ENCODE measurements around the gene ZBTB9.
"Not testable (repeated sequence)": the region's sequence is repeated elsewhere in the genome, so short reads cannot be mapped to it uniquely, and the experiment has no call there.

Gene ZBTB9

GRCh38 chr6:33467091-33467490 is 12.7 kb downstream of the ZBTB9 start:
- DNase-seq (ENCODE audit: low read depth) = no peak

- no peak for DNase-seq (ENCODE audit: low read depth)
Measured at GRCh38 chr6:33469661-33470060, 15.3 kb downstream of the ZBTB9 start.

DNA sequence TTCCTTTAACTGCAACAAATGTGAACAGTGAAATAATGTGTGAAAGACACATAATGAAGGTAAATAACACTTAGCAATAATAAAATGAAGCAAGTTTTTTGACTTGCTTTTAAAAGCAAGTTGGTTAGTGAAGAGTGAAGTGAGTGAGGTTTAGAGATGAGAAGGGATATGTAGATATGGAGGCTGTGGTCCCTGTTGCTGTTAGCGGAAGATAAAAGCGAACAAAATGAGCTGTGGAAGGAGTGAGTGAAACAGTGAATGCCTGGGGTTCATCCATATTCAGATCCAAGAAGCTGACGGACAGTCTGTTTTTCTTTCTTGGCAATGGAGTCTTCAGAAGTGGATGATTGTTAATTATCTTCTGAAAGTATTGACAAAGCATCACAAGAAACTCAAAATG is 23.5 kb downstream of the ZBTB9 start:
- DNase-seq (ENCODE audit: low read depth) = no peak

GRCh38 chr6:33481192-33481591 is 26.8 kb downstream of the ZBTB9 start:
- DNase-seq (ENCODE audit: low read depth) = no peak

DNA sequence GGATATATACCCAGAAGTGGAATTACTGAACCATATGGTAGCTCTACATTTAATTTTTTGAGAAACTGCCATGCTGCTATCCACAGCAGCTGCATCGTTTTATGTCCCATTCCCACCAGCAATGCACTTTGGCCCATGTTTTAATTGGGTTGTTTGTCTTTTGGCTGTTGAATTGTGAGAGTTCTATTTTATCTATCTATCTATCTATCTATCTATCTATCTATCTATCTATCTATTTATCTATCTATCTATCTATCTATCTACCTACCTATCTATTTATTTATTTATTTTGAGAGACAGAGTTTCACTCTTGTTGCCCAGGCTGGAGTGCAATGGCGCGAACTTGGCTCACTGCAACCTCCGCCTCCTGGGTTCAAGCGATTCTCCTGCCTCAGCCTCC is 28.2 kb downstream of the ZBTB9 start:
- not testable (repeated sequence) for DNase-seq (ENCODE audit: low read depth)

- no peak for DNase-seq (ENCODE audit: low read depth)
Measured at GRCh38 chr6:33483678-33484077, 29.3 kb downstream of the ZBTB9 start.

- not testable (repeated sequence) for DNase-seq (ENCODE audit: low read depth)
Measured at GRCh38 chr6:33484673-33485262, 30.4 kb downstream of the ZBTB9 start.

GRCh38 chr6:33485680-33486079 is 31.3 kb downstream of the ZBTB9 start:
- DNase-seq (ENCODE audit: low read depth) = not testable (repeated sequence)

DNA sequence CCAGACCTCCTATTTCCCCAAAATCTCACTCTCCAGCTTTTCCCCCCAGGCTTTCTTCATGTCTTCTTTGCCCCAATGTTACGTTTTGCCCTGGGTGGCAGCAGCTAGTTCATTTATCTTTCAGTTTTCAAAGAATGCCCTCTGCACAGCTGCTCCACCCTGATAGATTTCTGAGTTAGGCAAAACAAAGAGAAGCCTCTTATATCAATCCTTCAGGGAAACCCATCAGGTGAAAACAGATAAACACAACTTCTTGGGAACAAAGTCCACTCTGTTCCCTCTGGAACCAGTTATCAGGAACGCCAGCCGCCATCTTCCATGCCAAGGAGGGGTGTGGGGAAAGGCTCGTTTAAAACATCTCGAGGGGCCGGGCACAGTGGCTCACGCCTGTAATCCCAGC is 34.0 kb downstream of the ZBTB9 start:
- DNase-seq (ENCODE audit: low read depth) = no peak

- no peak for DNase-seq (ENCODE audit: low read depth)
Measured at GRCh38 chr6:33490198-33490597, 35.8 kb downstream of the ZBTB9 start.

DNA sequence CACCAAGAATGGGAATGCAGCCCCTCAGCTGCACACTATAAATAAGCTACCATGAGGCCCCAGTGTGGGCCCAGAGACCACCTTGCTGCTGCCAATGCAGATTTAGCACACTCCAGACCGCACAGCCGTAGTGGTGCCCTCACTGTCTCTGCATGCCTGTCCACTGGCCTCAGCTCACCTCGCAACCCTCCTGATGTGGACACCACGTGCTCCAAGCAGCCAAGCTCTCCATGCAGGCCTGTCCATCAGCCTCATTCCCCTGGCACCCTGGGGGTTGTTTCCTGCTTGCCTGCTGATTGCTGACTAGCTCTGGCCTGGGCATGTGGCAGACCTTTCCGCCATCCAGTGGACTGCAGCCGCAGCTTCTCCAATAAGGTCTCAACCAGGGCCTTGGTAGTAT is 36.2 kb downstream of the ZBTB9 start:
- DNase-seq (ENCODE audit: low read depth) = no peak

DNA sequence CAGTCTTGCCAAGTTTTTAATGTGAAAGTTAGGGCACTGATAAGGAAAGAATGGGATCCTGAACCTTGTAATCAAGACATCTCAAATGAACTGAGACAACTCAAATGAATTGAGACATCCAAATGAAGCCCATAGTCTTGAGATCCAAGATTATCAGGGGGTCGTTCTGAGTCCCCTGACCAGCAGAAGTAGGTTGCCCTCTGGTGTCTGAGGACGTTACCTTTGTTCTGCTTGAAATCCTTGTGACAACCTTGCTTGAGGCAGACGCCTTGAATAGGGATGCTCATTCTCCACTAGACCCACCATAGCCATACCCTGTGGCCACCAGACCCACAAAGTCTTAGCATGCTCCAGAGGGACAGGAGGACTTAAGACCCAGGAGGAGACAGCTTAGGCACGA is 37.7 kb downstream of the ZBTB9 start:
- no peak for DNase-seq (ENCODE audit: low read depth)

DNA sequence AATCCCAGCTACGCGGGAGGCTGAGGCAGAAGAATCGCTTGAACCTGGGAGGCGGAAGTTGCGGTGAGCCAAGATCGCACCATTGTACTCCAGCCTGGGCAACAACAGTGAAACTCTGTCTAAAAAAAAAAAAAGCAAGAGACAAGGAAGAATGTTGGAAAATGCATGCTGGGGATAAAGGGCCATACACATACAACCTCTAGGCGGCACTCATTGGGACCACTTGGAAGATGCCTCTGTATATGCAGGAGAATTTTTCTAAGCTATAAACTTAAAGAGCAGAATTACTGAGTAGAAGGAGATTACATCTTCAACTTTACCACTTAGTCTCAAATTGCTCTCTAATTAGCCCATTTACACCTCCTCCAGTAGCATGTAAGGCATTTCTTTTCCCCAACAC is 42.8 kb downstream of the ZBTB9 start:
- no peak for DNase-seq (ENCODE audit: low read depth)

GRCh38 chr6:33502486-33502885 is 48.1 kb downstream of the ZBTB9 start:
- DNase-seq (ENCODE audit: low read depth) = no peak

- DNase-seq (ENCODE audit: low read depth) = no peak
Measured at GRCh38 chr6:33504486-33504885, 50.1 kb downstream of the ZBTB9 start.

- no peak for DNase-seq (ENCODE audit: low read depth)
Measured at GRCh38 chr6:33505548-33506370, 51.4 kb downstream of the ZBTB9 start.

Data from stromal cell of bone marrow (primary cell).